ENCODE measurements around the gene ADAMTSL2.

Gene ADAMTSL2

GRCh38 chr9:133589454-133590227, 55.1 kb downstream of the ADAMTSL2 start:
- peak; percentile 20 for DNase-seq (ENCODE audit: low read depth)

- DNase-seq (ENCODE audit: low read depth), result no peak
Measured at GRCh38 chr9:133590231-133590855, 55.8 kb downstream of the ADAMTSL2 start.

- no peak for DNase-seq (ENCODE audit: low read depth)
Measured at GRCh38 chr9:133591116-133591910, 56.8 kb downstream of the ADAMTSL2 start.

GRCh38 chr9:133591985-133592384, 57.5 kb downstream of the ADAMTSL2 start:
- no peak for DNase-seq (ENCODE audit: low read depth)

- DNase-seq (ENCODE audit: low read depth), result no peak
Measured at GRCh38 chr9:133592731-133593409, 58.4 kb downstream of the ADAMTSL2 start.

GRCh38 chr9:133593587-133594253, 59.2 kb downstream of the ADAMTSL2 start:
- DNase-seq (ENCODE audit: low read depth), result no peak

GRCh38 chr9:133594310-133594709, 59.8 kb downstream of the ADAMTSL2 start:
- DNase-seq (ENCODE audit: low read depth), result no peak

- DNase-seq (ENCODE audit: low read depth), result no peak
Measured at GRCh38 chr9:133595910-133596309, 61.4 kb downstream of the ADAMTSL2 start.

- DNase-seq (ENCODE audit: low read depth), result no peak
Measured at GRCh38 chr9:133597316-133597957, 62.9 kb downstream of the ADAMTSL2 start.

GRCh38 chr9:133598978-133599377, 64.5 kb downstream of the ADAMTSL2 start:
- no peak for DNase-seq (ENCODE audit: low read depth)

GRCh38 chr9:133599470-133600173, 65.1 kb downstream of the ADAMTSL2 start:
- no peak for DNase-seq (ENCODE audit: low read depth)

- no peak for DNase-seq (ENCODE audit: low read depth)
Measured at GRCh38 chr9:133600739-133601138, 66.2 kb downstream of the ADAMTSL2 start.

- no peak for DNase-seq (ENCODE audit: low read depth)
Measured at GRCh38 chr9:133601746-133602145, 67.2 kb downstream of the ADAMTSL2 start.

- no peak for DNase-seq (ENCODE audit: low read depth)
Measured at GRCh38 chr9:133602277-133602676, 67.8 kb downstream of the ADAMTSL2 start.

- DNase-seq (ENCODE audit: low read depth), result no peak
Measured at GRCh38 chr9:133603135-133603927, 68.8 kb downstream of the ADAMTSL2 start.

- peak; percentile 33 for DNase-seq (ENCODE audit: low read depth)
Measured at GRCh38 chr9:133604214-133604613, 69.7 kb downstream of the ADAMTSL2 start.

- no peak for DNase-seq (ENCODE audit: low read depth)
Measured at GRCh38 chr9:133604856-133605255, 70.4 kb downstream of the ADAMTSL2 start.

- no peak for DNase-seq (ENCODE audit: low read depth)
Measured at GRCh38 chr9:133605446-133605845, 70.9 kb downstream of the ADAMTSL2 start.

GRCh38 chr9:133605856-133606707, 71.6 kb downstream of the ADAMTSL2 start:
- DNase-seq (ENCODE audit: low read depth), result no peak
